GM19452 (cell line): ENCODE measurements around the gene PAPPA2.

Source experiments
- ATAC-seq: cut with Tn5 transposase; IDR thresholded peaks from one replicate; pipeline ENCODE4 v1.9.1; 2021; ENCODE audit not compliant: unreplicated experiment

PAPPA2 gene

GRCh38 chr1:176499671-176500070 lies 36.7 kb downstream of the PAPPA2 start:
- ATAC-seq = no peak

GRCh38 chr1:176501599-176501998 lies 38.6 kb downstream of the PAPPA2 start:
- ATAC-seq = no peak

- no peak for ATAC-seq
These were observed 42.0 kb downstream of the PAPPA2 start for GRCh38 chr1:176504848-176505553.

- no peak for ATAC-seq
These were observed 50.0 kb downstream of the PAPPA2 start for GRCh38 chr1:176512966-176513365.

- no peak for ATAC-seq
These were observed 52.3 kb downstream of the PAPPA2 start for GRCh38 chr1:176515310-176515709.

- peak; percentile 91 for ATAC-seq
These were observed 54.5 kb downstream of the PAPPA2 start for GRCh38 chr1:176517484-176517883.

GRCh38 chr1:176521211-176521610 lies 58.2 kb downstream of the PAPPA2 start:
- ATAC-seq = no peak

GRCh38 chr1:176522310-176522845 lies 59.4 kb downstream of the PAPPA2 start:
- ATAC-seq = no peak

GRCh38 chr1:176529395-176530090 lies 66.6 kb downstream of the PAPPA2 start:
- no peak for ATAC-seq

- no peak for ATAC-seq
These were observed 68.1 kb downstream of the PAPPA2 start for GRCh38 chr1:176531036-176531435.

GRCh38 chr1:176531921-176532897 lies 69.2 kb downstream of the PAPPA2 start:
- no peak for ATAC-seq

- ATAC-seq = no peak
These were observed 70.0 kb downstream of the PAPPA2 start for GRCh38 chr1:176533020-176533419.

GRCh38 chr1:176536588-176536987 lies 73.6 kb downstream of the PAPPA2 start:
- no peak for ATAC-seq

- no peak for ATAC-seq
These were observed 76.0 kb downstream of the PAPPA2 start for GRCh38 chr1:176539018-176539417.

GRCh38 chr1:176540428-176540827 lies 77.5 kb downstream of the PAPPA2 start:
- no peak for ATAC-seq

- ATAC-seq = no peak
These were observed 78.7 kb downstream of the PAPPA2 start for GRCh38 chr1:176541663-176542062.

- no peak for ATAC-seq
These were observed 79.4 kb downstream of the PAPPA2 start for GRCh38 chr1:176542352-176542751.

- ATAC-seq = no peak
These were observed 80.6 kb downstream of the PAPPA2 start for GRCh38 chr1:176543360-176544129.

- no peak for ATAC-seq
These were observed 82.2 kb downstream of the PAPPA2 start for GRCh38 chr1:176545034-176545639.

GRCh38 chr1:176546825-176547224 lies 83.8 kb downstream of the PAPPA2 start:
- no peak for ATAC-seq
